GM12874 (cell line): ENCODE results near the gene NR2F2.

Source experiments
- CTCF ChIP-seq: IDR thresholded peaks from 2 replicates; pipeline ENCODE4 v1.5.1; 2011; ENCODE audit warnings: low read depth, mild to moderate bottlenecking, control low read depth, low read length, moderate library complexity; ENCODE audit not compliant: insufficient read depth

Gene NR2F2

GRCh38 chr15:96328877-96329195, 1.7 kb upstream of the NR2F2 start:
- TF ChIP-seq CTCF, result no peak

- no peak for TF ChIP-seq CTCF
Observed at GRCh38 chr15:96329403-96329981, 1.0 kb upstream of the NR2F2 start.

- TF ChIP-seq CTCF, result no peak
Observed at GRCh38 chr15:96330064-96330449, 443 bp upstream of the NR2F2 start.

GRCh38 chr15:96331144-96331944, 844 bp downstream of the NR2F2 start:
- TF ChIP-seq CTCF, result no peak

- no peak for TF ChIP-seq CTCF
Observed at GRCh38 chr15:96331945-96332636, 1.6 kb downstream of the NR2F2 start.

- no peak for TF ChIP-seq CTCF
Observed at GRCh38 chr15:96332637-96333121, 2.2 kb downstream of the NR2F2 start.

GRCh38 chr15:96333131-96334016, 2.9 kb downstream of the NR2F2 start:
- no peak for TF ChIP-seq CTCF
